Measurements from ENCODE around the gene MYO18B.

The MYO18B gene

DNA sequence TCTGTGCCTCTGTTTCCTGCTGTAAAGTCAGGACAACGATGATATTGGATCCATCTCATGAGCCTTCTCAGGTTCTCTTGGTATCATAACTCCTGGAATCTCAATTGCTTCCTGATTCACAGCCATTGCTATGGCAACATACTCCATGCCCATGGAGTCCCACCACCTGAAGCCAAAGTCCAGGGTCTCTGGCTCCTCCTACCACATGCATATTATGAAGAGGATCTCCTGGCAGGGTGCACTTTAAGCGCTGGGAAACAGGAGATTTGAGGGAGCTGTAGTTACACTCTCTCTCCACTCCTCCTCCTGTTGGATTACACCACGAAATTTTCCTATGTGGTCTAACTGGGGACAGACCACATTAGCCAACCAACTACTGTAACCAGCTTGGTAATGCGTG is 296.4 kb downstream of the MYO18B start:
- TF ChIP-seq RARB (CRISPR knock-in tag; IDR thresholded peaks at IDR 0.05) (no peak), PPARA (CRISPR knock-in tag; IDR thresholded peaks at IDR 0.05; ENCODE audit: borderline replicate concordance) (no peak), OSR1 (CRISPR knock-in tag; IDR thresholded peaks at IDR 0.05) (no peak), ZFP30 (CRISPR knock-in tag; IDR thresholded peaks at IDR 0.05) (no peak), TCF4 (CRISPR knock-in tag; IDR thresholded peaks at IDR 0.05; ENCODE audit: borderline replicate concordance) (no peak), GLIS3 (CRISPR knock-in tag; IDR thresholded peaks at IDR 0.05) (no peak)
- TF ChIP-seq, protein P1, sequence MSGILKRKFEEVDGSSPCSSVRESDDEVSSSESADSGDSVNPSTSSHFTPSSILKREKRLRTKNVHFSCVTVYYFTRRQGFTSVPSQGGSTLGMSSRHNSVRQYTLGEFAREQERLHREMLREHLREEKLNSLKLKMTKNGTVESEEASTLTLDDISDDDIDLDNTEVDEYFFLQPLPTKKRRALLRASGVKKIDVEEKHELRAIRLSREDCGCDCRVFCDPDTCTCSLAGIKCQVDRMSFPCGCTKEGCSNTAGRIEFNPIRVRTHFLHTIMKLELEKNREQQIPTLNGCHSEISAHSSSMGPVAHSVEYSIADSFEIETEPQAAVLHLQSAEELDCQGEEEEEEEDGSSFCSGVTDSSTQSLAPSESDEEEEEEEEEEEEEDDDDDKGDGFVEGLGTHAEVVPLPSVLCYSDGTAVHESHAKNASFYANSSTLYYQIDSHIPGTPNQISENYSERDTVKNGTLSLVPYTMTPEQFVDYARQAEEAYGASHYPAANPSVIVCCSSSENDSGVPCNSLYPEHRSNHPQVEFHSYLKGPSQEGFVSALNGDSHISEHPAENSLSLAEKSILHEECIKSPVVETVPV (CRISPR knock-in tag; IDR thresholded peaks at IDR 0.05): no peak
- TF ChIP-seq, protein P2, sequence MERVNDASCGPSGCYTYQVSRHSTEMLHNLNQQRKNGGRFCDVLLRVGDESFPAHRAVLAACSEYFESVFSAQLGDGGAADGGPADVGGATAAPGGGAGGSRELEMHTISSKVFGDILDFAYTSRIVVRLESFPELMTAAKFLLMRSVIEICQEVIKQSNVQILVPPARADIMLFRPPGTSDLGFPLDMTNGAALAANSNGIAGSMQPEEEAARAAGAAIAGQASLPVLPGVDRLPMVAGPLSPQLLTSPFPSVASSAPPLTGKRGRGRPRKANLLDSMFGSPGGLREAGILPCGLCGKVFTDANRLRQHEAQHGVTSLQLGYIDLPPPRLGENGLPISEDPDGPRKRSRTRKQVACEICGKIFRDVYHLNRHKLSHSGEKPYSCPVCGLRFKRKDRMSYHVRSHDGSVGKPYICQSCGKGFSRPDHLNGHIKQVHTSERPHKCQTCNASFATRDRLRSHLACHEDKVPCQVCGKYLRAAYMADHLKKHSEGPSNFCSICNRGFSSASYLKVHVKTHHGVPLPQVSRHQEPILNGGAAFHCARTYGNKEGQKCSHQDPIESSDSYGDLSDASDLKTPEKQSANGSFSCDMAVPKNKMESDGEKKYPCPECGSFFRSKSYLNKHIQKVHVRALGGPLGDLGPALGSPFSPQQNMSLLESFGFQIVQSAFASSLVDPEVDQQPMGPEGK (CRISPR knock-in tag; IDR thresholded peaks at IDR 0.05; ENCODE audit: borderline replicate concordance): no peak
- ATAC-seq: no peak

DNA sequence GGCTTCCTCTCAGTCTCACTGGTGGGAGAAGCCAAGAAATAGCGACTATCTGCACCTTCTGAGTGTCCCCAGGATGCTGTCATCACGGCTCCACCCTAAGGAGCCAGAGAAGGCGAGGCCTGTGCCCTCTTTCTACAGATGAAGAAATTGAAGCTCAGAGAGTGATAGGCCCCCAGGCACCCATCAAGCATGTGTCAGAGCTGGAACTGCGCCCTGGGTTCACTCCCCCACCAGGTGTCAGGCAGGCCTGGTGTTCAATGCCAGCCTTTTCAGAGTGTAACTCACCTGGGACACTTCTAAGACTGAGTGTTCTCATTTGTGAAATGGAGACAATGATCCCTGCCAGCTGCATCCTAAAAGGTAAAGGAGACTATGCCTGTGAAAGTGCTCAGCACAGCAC is 299.9 kb downstream of the MYO18B start:
- no peak for ATAC-seq

DNA sequence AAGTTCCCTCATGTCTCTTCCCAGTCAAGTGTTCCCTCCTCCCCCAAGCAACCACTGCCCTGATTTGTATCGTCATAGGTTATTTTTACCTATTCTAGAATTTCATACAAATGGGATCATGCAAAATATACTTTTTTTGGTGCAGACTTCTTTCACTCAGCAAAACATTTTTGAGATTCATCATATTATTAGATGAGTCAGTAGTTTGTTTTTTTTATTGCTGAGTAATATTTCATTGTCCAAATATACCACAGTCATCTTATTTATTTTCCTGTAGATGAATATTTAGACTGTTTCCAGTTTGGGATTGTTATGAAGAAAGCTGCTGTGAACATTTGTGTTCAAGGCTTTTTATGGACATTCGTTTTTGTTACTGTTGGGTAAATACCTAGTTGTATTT is 301.0 kb downstream of the MYO18B start:
- ATAC-seq: no peak
- TF ChIP-seq BACH2 (CRISPR knock-in tag; IDR thresholded peaks at IDR 0.05; ENCODE audit: borderline replicate concordance): no peak
- TF ChIP-seq ZNF70 (CRISPR knock-in tag; IDR thresholded peaks at IDR 0.05): no peak
- no peak for TF ChIP-seq OSR1 (CRISPR knock-in tag; IDR thresholded peaks at IDR 0.05)
- no peak for TF ChIP-seq PPARA (CRISPR knock-in tag; IDR thresholded peaks at IDR 0.05; ENCODE audit: borderline replicate concordance)
- no peak for TF ChIP-seq ARNTL (CRISPR knock-in tag; IDR thresholded peaks at IDR 0.05; ENCODE audit: borderline replicate concordance, low read depth)
- TF ChIP-seq, protein P1 (CRISPR knock-in tag; IDR thresholded peaks at IDR 0.05): no peak
- TF ChIP-seq ZFP3 (CRISPR knock-in tag; IDR thresholded peaks at IDR 0.05): no peak
- no peak for TF ChIP-seq RARB (CRISPR knock-in tag; IDR thresholded peaks at IDR 0.05)
- TF ChIP-seq, protein P2 (CRISPR knock-in tag; IDR thresholded peaks at IDR 0.05; ENCODE audit: borderline replicate concordance): no peak

More for the DNA sequence above, 299.9 kb downstream of the MYO18B start:
- TF ChIP-seq ZNF565 (CRISPR knock-in tag; conservative IDR thresholded peaks at IDR 0.05; ENCODE audit: low read depth) (no peak), ZFP3 (CRISPR knock-in tag; IDR thresholded peaks at IDR 0.05) (no peak), ZNF70 (CRISPR knock-in tag; IDR thresholded peaks at IDR 0.05) (no peak), PPARA (CRISPR knock-in tag; IDR thresholded peaks at IDR 0.05; ENCODE audit: borderline replicate concordance) (no peak), ZFP30 (CRISPR knock-in tag; IDR thresholded peaks at IDR 0.05) (no peak), OSR1 (CRISPR knock-in tag; IDR thresholded peaks at IDR 0.05) (no peak), TCF4 (CRISPR knock-in tag; IDR thresholded peaks at IDR 0.05; ENCODE audit: borderline replicate concordance) (no peak), ZC3H10 (CRISPR knock-in tag; IDR thresholded peaks at IDR 0.05) (no peak), ZNF8 (CRISPR knock-in tag; IDR thresholded peaks at IDR 0.05) (no peak), SNAI2 (CRISPR knock-in tag; IDR thresholded peaks at IDR 0.05) (no peak), RARB (CRISPR knock-in tag; IDR thresholded peaks at IDR 0.05) (no peak), GLIS3 (CRISPR knock-in tag; IDR thresholded peaks at IDR 0.05) (no peak)
- TF ChIP-seq, protein P3, sequence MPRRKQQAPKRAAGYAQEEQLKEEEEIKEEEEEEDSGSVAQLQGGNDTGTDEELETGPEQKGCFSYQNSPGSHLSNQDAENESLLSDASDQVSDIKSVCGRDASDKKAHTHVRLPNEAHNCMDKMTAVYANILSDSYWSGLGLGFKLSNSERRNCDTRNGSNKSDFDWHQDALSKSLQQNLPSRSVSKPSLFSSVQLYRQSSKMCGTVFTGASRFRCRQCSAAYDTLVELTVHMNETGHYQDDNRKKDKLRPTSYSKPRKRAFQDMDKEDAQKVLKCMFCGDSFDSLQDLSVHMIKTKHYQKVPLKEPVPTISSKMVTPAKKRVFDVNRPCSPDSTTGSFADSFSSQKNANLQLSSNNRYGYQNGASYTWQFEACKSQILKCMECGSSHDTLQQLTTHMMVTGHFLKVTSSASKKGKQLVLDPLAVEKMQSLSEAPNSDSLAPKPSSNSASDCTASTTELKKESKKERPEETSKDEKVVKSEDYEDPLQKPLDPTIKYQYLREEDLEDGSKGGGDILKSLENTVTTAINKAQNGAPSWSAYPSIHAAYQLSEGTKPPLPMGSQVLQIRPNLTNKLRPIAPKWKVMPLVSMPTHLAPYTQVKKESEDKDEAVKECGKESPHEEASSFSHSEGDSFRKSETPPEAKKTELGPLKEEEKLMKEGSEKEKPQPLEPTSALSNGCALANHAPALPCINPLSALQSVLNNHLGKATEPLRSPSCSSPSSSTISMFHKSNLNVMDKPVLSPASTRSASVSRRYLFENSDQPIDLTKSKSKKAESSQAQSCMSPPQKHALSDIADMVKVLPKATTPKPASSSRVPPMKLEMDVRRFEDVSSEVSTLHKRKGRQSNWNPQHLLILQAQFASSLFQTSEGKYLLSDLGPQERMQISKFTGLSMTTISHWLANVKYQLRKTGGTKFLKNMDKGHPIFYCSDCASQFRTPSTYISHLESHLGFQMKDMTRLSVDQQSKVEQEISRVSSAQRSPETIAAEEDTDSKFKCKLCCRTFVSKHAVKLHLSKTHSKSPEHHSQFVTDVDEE (CRISPR knock-in tag; IDR thresholded peaks at IDR 0.05): no peak
- TF ChIP-seq, protein P1 (CRISPR knock-in tag; IDR thresholded peaks at IDR 0.05): no peak
- TF ChIP-seq, protein P2 (CRISPR knock-in tag; IDR thresholded peaks at IDR 0.05; ENCODE audit: borderline replicate concordance): no peak
